Erythroblast (primary cell): Measurements from ENCODE around the gene RPL10.

ENCODE experiments used
- GATA1 ChIP-seq: IDR thresholded peaks from 2 replicates; pipeline ENCODE4 v1.6.1; 2011; ENCODE audit warnings: low read depth, mild to moderate bottlenecking, control low read depth, low read length, moderate library complexity
- POLR2A ChIP-seq: IDR thresholded peaks from 2 replicates; pipeline ENCODE4 v1.6.1; 2011; ENCODE audit warnings: mild to moderate bottlenecking, low read length

GRCh38 chrX:154354516-154354915 is 43.7 kb upstream of the RPL10 start:
- no peak for TF ChIP-seq POLR2A
- TF ChIP-seq GATA1: no peak
